B cell (primary cell): ENCODE results near the gene NAT10.

Source experiments
- EZH2 ChIP-seq: IDR thresholded peaks from 2 replicates; pipeline ENCODE4 v1.6.1; 2012; ENCODE audit warnings: borderline replicate concordance, low read depth, mild to moderate bottlenecking, moderate library complexity, low read length; ENCODE audit not compliant: insufficient read depth, poor library complexity, severe bottlenecking
- TF ChIP-seq, protein P1 (sequence below): fragments of 200-600 bp; IDR thresholded peaks from one replicate; pipeline ENCODE4 v1.8.0; 2022; ENCODE audit warnings: antibody characterized with exemption, mild to moderate bottlenecking

DNA sequence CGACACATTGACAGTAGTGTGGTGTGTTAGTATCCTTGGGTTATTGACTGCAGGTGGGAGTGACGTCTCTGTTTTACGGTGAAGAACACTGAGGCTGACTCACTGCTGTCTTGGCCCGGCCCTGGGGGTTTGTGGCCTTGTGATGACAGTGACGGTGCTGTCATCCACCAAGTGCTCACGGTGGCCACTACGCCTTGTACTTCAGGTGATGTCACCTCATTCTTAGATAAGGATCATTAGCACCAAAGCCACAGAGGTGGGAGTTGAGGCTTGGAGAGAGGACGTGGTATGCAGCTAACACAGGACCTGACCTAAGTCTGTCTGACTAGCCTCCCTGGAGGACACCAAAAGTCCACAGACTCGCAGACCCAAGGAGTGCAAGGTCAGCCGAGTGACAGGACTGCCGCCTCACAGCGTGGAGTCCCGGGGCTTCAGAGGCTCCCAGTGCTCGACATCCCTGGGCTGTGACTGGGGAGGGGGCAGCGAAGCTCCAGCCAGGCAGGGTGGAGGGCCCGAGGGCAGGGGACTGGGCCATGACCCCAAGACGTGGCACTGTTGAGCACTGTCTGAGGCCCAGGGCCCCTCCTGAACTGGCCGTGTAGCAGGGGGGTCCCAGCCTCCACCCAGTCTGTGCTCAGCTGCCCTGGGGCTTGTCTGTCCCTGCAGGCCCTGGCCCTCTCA, 56.5 kb downstream of the NAT10 start:
- TF ChIP-seq, protein P1, sequence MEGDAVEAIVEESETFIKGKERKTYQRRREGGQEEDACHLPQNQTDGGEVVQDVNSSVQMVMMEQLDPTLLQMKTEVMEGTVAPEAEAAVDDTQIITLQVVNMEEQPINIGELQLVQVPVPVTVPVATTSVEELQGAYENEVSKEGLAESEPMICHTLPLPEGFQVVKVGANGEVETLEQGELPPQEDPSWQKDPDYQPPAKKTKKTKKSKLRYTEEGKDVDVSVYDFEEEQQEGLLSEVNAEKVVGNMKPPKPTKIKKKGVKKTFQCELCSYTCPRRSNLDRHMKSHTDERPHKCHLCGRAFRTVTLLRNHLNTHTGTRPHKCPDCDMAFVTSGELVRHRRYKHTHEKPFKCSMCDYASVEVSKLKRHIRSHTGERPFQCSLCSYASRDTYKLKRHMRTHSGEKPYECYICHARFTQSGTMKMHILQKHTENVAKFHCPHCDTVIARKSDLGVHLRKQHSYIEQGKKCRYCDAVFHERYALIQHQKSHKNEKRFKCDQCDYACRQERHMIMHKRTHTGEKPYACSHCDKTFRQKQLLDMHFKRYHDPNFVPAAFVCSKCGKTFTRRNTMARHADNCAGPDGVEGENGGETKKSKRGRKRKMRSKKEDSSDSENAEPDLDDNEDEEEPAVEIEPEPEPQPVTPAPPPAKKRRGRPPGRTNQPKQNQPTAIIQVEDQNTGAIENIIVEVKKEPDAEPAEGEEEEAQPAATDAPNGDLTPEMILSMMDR: no peak
- TF ChIP-seq EZH2: no peak
